NCI-H1417 (cell line): ENCODE results near the gene NELFB.
"Not testable (repeated sequence)": the region's sequence is repeated elsewhere in the genome, so short reads cannot be mapped to it uniquely, and the experiment has no call there.

Experiments used
- DNase-seq, 3 experiments: peaks; one replicate each; lab custom pipeline; 2025; lab: John Stamatoyannopoulos, UW

NELFB gene

GRCh38 chr9:137234758-137235423 is 20.2 kb upstream of the NELFB start:
- DNase-seq: no peak

- DNase-seq: no peak
Observed at GRCh38 chr9:137235424-137236237, 19.5 kb upstream of the NELFB start.

- peak; percentile 68 to 91 (median 80) for DNase-seq
Observed at GRCh38 chr9:137236238-137236935, 18.7 kb upstream of the NELFB start.

GRCh38 chr9:137236936-137237421 is 18.1 kb upstream of the NELFB start:
- DNase-seq: peak in 1 of 3 experiments; percentile 23

DNA sequence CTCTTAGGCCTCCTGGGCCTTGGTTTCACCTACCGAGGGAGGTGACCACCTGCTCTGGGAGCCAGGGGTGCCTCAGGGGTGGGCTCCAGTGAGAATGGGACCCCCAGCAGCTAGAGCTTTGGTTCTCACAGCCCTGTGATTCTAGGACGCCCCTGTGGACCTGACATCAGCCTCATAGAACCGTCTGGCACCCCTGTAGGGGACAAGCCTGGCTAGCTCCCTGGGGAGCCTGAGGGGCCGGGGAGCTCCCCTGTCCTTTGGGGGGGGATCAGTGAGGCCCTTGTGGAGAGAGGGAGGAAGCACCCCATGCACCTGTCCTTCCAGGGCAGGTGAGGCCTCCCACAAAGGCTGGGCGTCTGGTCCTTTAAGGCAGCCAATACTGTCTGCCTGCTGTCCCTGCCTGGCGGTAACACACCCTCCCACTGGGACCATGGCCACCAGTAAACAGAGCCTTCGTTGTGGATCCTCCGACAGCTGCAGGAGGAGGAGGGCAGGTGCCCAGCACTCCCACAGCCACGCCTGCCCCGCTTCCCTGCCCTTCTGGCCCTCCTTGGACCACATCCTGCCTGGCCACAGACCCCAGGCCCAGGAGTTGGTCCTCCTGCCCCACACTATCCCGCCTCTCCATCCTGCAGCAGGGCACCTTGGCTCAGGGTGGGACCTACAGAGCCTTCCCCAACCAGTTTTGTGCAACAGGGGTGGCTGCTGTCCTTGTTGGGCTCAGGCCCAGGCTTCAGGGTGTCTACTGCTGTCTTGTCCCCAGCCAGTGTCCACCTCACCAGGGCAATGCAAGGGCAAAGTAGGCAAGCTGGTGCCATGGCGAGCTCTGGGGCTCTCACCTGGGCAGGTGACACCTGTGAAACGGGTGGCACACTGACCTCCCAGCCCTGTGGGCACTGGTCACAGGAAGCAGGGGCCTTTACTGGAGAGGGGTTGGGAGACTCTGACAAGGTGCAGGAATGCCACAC is 17.1 kb upstream of the NELFB start:
- DNase-seq: peak; percentile 40 to 80 (median 64)

GRCh38 chr9:137239541-137240200 is 15.5 kb upstream of the NELFB start:
- DNase-seq: not testable (repeated sequence)

GRCh38 chr9:137240318-137240840 is 14.7 kb upstream of the NELFB start:
- peak; percentile 49 to 97 (median 94) for DNase-seq

GRCh38 chr9:137240841-137241489 is 14.2 kb upstream of the NELFB start, which contains the start of gene TUBB4B:
TUBB4B (plus strand) TSS chr9:137241287; CDS start chr9:137241361, 74 bp downstream.
- DNase-seq: peak; percentile 94 to 100 (median 100)

GRCh38 chr9:137241490-137242268 is 13.4 kb upstream of the NELFB start:
- peak in 2 of 3 experiments; percentile 45 to 72 for DNase-seq

DNA sequence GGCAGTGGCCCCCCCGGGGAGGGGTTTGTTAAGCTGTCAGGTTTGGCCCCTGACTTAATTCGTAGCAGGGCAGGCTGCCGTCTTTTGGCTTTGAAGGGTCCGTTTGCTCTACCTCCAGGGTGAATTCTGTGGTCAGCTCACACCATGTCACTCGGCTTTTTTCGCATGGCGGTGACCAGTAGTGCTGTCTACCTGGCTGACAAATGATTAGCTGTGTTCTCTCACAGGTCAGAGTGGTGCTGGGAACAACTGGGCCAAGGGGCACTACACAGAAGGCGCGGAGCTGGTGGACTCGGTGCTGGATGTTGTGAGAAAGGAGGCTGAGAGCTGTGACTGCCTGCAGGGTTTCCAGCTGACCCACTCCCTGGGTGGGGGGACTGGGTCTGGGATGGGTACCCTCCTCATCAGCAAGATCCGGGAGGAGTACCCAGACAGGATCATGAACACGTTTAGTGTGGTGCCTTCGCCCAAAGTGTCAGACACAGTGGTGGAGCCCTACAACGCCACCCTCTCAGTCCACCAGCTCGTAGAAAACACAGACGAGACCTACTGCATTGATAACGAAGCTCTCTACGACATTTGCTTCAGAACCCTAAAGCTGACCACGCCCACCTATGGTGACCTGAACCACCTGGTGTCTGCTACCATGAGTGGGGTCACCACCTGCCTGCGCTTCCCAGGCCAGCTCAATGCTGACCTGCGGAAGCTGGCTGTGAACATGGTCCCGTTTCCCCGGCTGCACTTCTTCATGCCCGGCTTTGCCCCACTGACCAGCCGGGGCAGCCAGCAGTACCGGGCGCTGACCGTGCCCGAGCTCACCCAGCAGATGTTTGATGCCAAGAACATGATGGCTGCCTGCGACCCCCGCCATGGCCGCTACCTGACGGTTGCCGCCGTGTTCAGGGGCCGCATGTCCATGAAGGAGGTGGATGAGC is 12.6 kb upstream of the NELFB start:
- DNase-seq: peak in 1 of 3 experiments; percentile 55

DNA sequence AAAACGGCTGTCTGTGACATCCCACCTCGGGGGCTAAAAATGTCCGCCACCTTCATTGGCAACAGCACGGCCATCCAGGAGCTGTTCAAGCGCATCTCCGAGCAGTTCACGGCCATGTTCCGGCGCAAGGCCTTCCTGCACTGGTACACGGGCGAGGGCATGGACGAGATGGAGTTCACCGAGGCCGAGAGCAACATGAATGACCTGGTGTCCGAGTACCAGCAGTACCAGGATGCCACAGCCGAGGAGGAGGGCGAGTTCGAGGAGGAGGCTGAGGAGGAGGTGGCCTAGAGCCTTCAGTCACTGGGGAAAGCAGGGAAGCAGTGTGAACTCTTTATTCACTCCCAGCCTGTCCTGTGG is 11.9 kb upstream of the NELFB start:
- peak in 1 of 3 experiments; percentile 48 for DNase-seq

DNA sequence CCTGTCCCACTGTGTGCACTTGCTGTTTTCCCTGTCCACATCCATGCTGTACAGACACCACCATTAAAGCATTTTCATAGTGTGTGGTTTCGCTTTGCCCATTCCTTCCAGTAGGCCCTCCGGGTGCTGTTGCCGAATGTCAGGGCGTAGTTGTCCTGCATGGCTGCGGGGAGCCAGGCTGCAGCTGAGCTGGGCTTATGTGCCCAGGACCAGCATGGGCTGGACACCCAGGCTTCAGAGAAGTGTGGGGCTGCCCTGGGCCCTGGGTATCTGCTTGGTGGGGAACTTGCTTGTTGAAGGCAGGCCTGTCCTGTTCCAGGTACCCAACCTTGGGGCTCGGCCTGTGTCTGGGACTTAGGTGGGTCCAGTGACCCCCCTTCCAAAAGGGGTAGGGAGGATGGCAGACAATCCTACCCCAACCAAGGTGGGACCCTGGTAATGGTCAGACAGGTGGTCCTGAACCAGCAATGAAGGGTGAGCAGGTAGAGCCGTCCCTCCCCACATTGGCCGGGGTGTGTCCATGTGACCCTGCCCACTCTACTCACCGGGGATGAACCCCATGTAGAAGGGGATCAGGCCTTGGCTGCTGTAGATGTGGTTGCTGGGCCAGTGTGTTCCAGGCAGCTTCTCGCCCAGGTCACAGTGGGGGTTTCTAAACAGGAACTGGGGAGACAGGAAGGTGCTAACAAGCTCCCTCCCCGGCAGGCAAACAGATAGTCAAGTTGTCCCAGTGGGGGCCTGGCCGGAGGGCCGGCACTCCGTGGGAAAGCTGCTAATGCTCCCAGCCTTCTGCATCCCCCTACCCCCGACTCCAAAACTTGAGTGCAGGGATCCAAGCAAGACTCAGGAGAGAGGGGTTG is 11.3 kb upstream of the NELFB start:
- peak in 1 of 3 experiments; percentile 73 for DNase-seq

GRCh38 chr9:137244486-137245449 is 10.4 kb upstream of the NELFB start:
- DNase-seq: peak in 2 of 3 experiments; percentile 43 to 73

- peak in 2 of 3 experiments; percentile 72 to 84 for DNase-seq
Observed at GRCh38 chr9:137245450-137246421, 9.4 kb upstream of the NELFB start.
